ENCODE results near the gene UBE2Q2. TPM values are rescaled to one million over a fixed set of nuclear protein-coding genes. Genes with fewer than 3 reads are reported as not detected.

Gene UBE2Q2
- total RNA-seq: 23.6 and 29.7 TPM in 2 replicates

GRCh38 chr15:75842722-75843677, at the start of gene UBE2Q2:
Gene UBE2Q2, plus strand, starts transcription at chr15:75843447. Its CDS starts 220 bp downstream, at chr15:75843667.

GRCh38 chr15:75903331-75904239, 60.3 kb downstream of the UBE2Q2 start, which contains the start of gene FBXO22:
Gene FBXO22, plus strand, starts transcription at chr15:75903878. Its CDS starts 86 bp downstream, at chr15:75903964.

Other genes starting within 250 kb of the UBE2Q2 start
- gene SNUPN, start 217.7 kb upstream of the UBE2Q2 start, total RNA-seq: 30.4 and 32.6 TPM in 2 replicates
- 139 and 210 TPM in 2 replicates for gene IMP3, start 203.2 kb upstream of the UBE2Q2 start, total RNA-seq
- 17.5 and 28.3 TPM in 2 replicates for gene SNX33, start 195.5 kb upstream of the UBE2Q2 start, total RNA-seq
- gene CSPG4, start 130.6 kb upstream of the UBE2Q2 start, total RNA-seq: 73.2 and 91.5 TPM in 2 replicates
- gene FBXO22, start 60.4 kb downstream of the UBE2Q2 start, total RNA-seq: 46.2 and 54.4 TPM in 2 replicates
- gene NRG4, start 169.0 kb downstream of the UBE2Q2 start, total RNA-seq: 0.09 TPM in 1 of 2 replicates, not detected in the other
- 0.07 TPM in 1 of 2 replicates, not detected in the other for gene TMEM266, start 216.5 kb downstream of the UBE2Q2 start, total RNA-seq

Measured in airway epithelial cell (primary cell).